Neural progenitor cell (in vitro differentiated cells): ENCODE data around the gene AXDND1. TPM values are rescaled to one million over a fixed set of nuclear protein-coding genes. Genes with fewer than 3 reads are reported as not detected.

Source experiments
- DNase-seq: peaks from one replicate; pipeline ENCODE4 v3.0.0-alpha.2; 2016; ENCODE audit warnings: low spot score
- H2AFZ ChIP-seq: fragments of 200-600 bp; sonication (generic); replicated peaks from 2 replicates; pipeline ENCODE4 v1.6.1; 2016; ENCODE audit warnings: antibody characterized with exemption
- H3F3A ChIP-seq: fragments of 200-600 bp; sonication (generic); 2 replicates; pipeline ENCODE4 v1.6.1; 2016; ENCODE audit warnings: antibody characterized with exemption, low read depth
- H3K27ac ChIP-seq: fragments of 200-600 bp; sonication (generic); 2 replicates; pipeline ENCODE4 v1.5.1; 2016; ENCODE audit warnings: mild to moderate bottlenecking
- H3K27me3 ChIP-seq: fragments of 200-600 bp; sonication (generic); 2 replicates; pipeline ENCODE4 v1.6.1; 2016; ENCODE audit warnings: mild to moderate bottlenecking, moderate library complexity
- H3K36me3 ChIP-seq: fragments of 200-600 bp; sonication (generic); 2 replicates; pipeline ENCODE4 v1.5.1; 2016
- H3K4me1 ChIP-seq: fragments of 200-600 bp; sonication (generic); 2 replicates; pipeline ENCODE4 v1.6.1; 2016; ENCODE audit warnings: mixed run types
- H3K4me2 ChIP-seq: fragments of 200-600 bp; sonication (generic); 2 replicates; pipeline ENCODE4 v1.6.1; 2016
- H3K4me3 ChIP-seq: fragments of 200-600 bp; sonication (generic); 2 replicates; pipeline ENCODE4 v1.5.1; 2016
- H3K79me2 ChIP-seq: fragments of 200-600 bp; sonication (generic); 2 replicates; pipeline ENCODE4 v1.6.1; 2016; ENCODE audit warnings: low read depth
- H3K9ac ChIP-seq: fragments of 200-600 bp; sonication (generic); 2 replicates; pipeline ENCODE4 v1.6.1; 2016
- H3K9me3 ChIP-seq: fragments of 200-600 bp; sonication (generic); 2 replicates; pipeline ENCODE4 v1.5.1; 2016; ENCODE audit warnings: low read depth
- H4K20me1 ChIP-seq: fragments of 200-600 bp; sonication (generic); 2 replicates; pipeline ENCODE4 v1.6.1; 2016; ENCODE audit warnings: low read depth
- H3K27ac Mint-ChIP-seq: 3 replicates; pipeline ENCODE4 v1.8.0; 2021; ENCODE audit warnings: mixed read lengths
- H3K27me3 Mint-ChIP-seq: 2 replicates; pipeline ENCODE4 v1.8.0; 2022; ENCODE audit warnings: low read depth, mild to moderate bottlenecking, inconsistent platforms, moderate library complexity, mixed read lengths; ENCODE audit not compliant: insufficient read depth
- H3K36me3 Mint-ChIP-seq: 3 replicates; pipeline ENCODE4 v1.8.0; 2021; ENCODE audit warnings: mixed read lengths
- H3K4me1 Mint-ChIP-seq: 3 replicates; pipeline ENCODE4 v1.8.0; 2021; ENCODE audit warnings: mixed read lengths
- H3K4me3 Mint-ChIP-seq: 3 replicates; pipeline ENCODE4 v1.8.0; 2021; ENCODE audit warnings: mild to moderate bottlenecking, moderate library complexity, mixed read lengths
- H3K9me3 Mint-ChIP-seq: 3 replicates; pipeline ENCODE4 v1.8.0; 2020; ENCODE audit warnings: mixed read lengths
- EZH2 ChIP-seq: fragments of 200-600 bp; sonication (generic); IDR thresholded peaks from 2 replicates; pipeline ENCODE4 v1.6.1; 2017; ENCODE audit warnings: antibody characterized with exemption, mild to moderate bottlenecking, moderate library complexity
- EZH2phosphoT487 ChIP-seq: fragments of 200-600 bp; sonication (generic); IDR thresholded peaks from 2 replicates; pipeline ENCODE4 v1.6.1; 2017; ENCODE audit warnings: antibody characterized with exemption
- small RNA-seq: library from RNA; depleted of rRNA; stranded (forward); fragments of <200 nt; gene quantifications from one replicate; pipeline ENCODE3, GENCODE V24; 2015
- total RNA-seq: library from RNA; depleted of rRNA; stranded (reverse); fragments of >200 nt; gene quantifications from 2 replicates; pipeline ENCODE4 v1.2.3, GENCODE V29; 2015; ENCODE audit warnings: low replicate concordance
- TF ChIP-seq, protein P1 (sequence below): fragments of 200-600 bp; sonication (generic); IDR thresholded peaks from 2 replicates; pipeline ENCODE4 v1.5.1; 2017; ENCODE audit warnings: antibody characterized with exemption, mild to moderate bottlenecking

AXDND1 gene
- total RNA-seq, 1 donor from 2014 or later, result 0.30 TPM

- no peak for DNase-seq
Observed at GRCh38 chr1:179601093-179601492, 235.3 kb downstream of the AXDND1 start.

More at GRCh38 chr1:179601093-179601492, 235.3 kb downstream of the AXDND1 start:
- no peak overlapping the region for H3K4me2 ChIP-seq
- H2AFZ ChIP-seq, result no peak overlapping the region
- H3F3A ChIP-seq, result no peaks in the 10 kb centered on the region
- no peak overlapping the region for H3K4me3 ChIP-seq
- H3K27me3 Mint-ChIP-seq, result peaks cover 4% of the 10 kb centered on the region
- no peaks in the 10 kb centered on the region for H3K4me1 Mint-ChIP-seq
- no peaks in the 10 kb centered on the region for H4K20me1 ChIP-seq
- no peaks in the 10 kb centered on the region for H3K27me3 ChIP-seq
- H3K79me2 ChIP-seq, result no peaks in the 10 kb centered on the region
- no peak overlapping the region for H3K27ac ChIP-seq
- no peaks in the 10 kb centered on the region for H3K4me1 ChIP-seq
- H3K27ac Mint-ChIP-seq, result no peak overlapping the region
- TF ChIP-seq EZH2phosphoT487, result no peak
- TF ChIP-seq, protein P1, sequence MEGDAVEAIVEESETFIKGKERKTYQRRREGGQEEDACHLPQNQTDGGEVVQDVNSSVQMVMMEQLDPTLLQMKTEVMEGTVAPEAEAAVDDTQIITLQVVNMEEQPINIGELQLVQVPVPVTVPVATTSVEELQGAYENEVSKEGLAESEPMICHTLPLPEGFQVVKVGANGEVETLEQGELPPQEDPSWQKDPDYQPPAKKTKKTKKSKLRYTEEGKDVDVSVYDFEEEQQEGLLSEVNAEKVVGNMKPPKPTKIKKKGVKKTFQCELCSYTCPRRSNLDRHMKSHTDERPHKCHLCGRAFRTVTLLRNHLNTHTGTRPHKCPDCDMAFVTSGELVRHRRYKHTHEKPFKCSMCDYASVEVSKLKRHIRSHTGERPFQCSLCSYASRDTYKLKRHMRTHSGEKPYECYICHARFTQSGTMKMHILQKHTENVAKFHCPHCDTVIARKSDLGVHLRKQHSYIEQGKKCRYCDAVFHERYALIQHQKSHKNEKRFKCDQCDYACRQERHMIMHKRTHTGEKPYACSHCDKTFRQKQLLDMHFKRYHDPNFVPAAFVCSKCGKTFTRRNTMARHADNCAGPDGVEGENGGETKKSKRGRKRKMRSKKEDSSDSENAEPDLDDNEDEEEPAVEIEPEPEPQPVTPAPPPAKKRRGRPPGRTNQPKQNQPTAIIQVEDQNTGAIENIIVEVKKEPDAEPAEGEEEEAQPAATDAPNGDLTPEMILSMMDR, result no peak
- no peak for TF ChIP-seq EZH2
- no peak overlapping the region for H3K4me3 Mint-ChIP-seq
- H3K9ac ChIP-seq, result no peak overlapping the region
- peaks cover 8% of the 10 kb centered on the region for H3K9me3 Mint-ChIP-seq
- no peaks in the 10 kb centered on the region for H3K36me3 ChIP-seq
- H3K36me3 Mint-ChIP-seq, result no peaks in the 10 kb centered on the region
- H3K9me3 ChIP-seq, result no peaks in the 10 kb centered on the region

Small RNA genes lying within 50 kb of the gene (small RNA-seq; reads per million reads assigned to genes)
- gene MEF2AP1 (not detected), gene RNU5F-2P (not detected)

Other genes starting within 250 kb of the AXDND1 start
- gene ABL2, start 136.3 kb upstream of the AXDND1 start, total RNA-seq, result 17.9 and 20.1 TPM in 2 replicates
- gene SOAT1, start 72.2 kb upstream of the AXDND1 start, total RNA-seq, result 9.0 and 15.3 TPM in 2 replicates
- not detected in 2 replicates for gene NPHS2, start 210.0 kb downstream of the AXDND1 start, total RNA-seq
- 0.09 TPM in 2 replicates for gene TDRD5, start 225.9 kb downstream of the AXDND1 start, total RNA-seq